ENCODE measurements around the gene C5. TPM values are rescaled to one million over a fixed set of nuclear protein-coding genes. Genes with fewer than 3 reads are reported as not detected.

C5 gene
- total and polyA plus RNA-seq, 9 of the 15 experiments (the other 6 are each of a cell fraction or from before 2014, with no cell fraction given) = 0.08 to 0.91 (median 0.42) TPM

GRCh38 chr9:120920806-120921178 lies 129.3 kb downstream of the C5 start:
- no peak for FAIRE-seq
- no peak for TF ChIP-seq BCL6 (CRISPR knock-in tag; IDR thresholded peaks at IDR 0.05)
- TF ChIP-seq PHB (CRISPR knock-in tag; IDR thresholded peaks at IDR 0.05) = no peak
- no peak for TF ChIP-seq PRDM10 (IDR thresholded peaks at IDR 0.05; ENCODE audit: partially characterized antibody)
- 45% methylated on average over 3 of the region's 3 CpGs for WGBS (ENCODE audit: insufficient coverage, low coverage, missing lambda C conversion rate)
- no peak for ATAC-seq
- Histone ChIP-seq H3K4me1 (replicated peaks in 1 of 2; ENCODE audit: control insufficient read depth in 2 of 2, insufficient read depth in 2 of 2, low read length in 2 of 2) (peaks cover 16 to 35% of the 10 kb centered on the region in 2 experiments), H2AFZ (ENCODE audit: low read depth, low read length) (no peak overlapping the region), H3K27ac (ENCODE audit: extremely low read depth, low read depth, low read length) (no peak overlapping the region), H3K27me3 (ENCODE audit: control insufficient read depth in 2 of 2, insufficient read depth in 2 of 2, low read length in 2 of 2) (no peaks in the 10 kb centered on the region), H3K9me1 (ENCODE audit: control insufficient read depth, insufficient read depth, low read length) (no peaks in the 10 kb centered on the region), H3K9me3 (replicated peaks; ENCODE audit: control insufficient read depth, insufficient read depth, low read depth, low read length) (no peaks in the 10 kb centered on the region), H3K79me2 (ENCODE audit: control insufficient read depth, insufficient read depth, low read length) (no peaks in the 10 kb centered on the region), H3K36me3 (ENCODE audit: control insufficient read depth, insufficient read depth, low read length) (no peaks in the 10 kb centered on the region), H4K20me1 (replicated peaks; ENCODE audit: control insufficient read depth, insufficient read depth, low read length) (no peaks in the 10 kb centered on the region), H3K9ac (ENCODE audit: insufficient read depth in 1 of 2, low read depth in 2 of 2, low read length in 2 of 2) (peak overlapping the region in 1 of 2 experiments; percentile 22; a peak in 1 of 4 replicates), H3K4me3 (no peak overlapping the region), H3K4me2 (ENCODE audit: insufficient read depth, low read length) (no peak overlapping the region)
- no TSS peak for BruUV-seq (replicated peaks)
- intact Hi-C loops (cut with micrococcal nuclease) (no loop called here), in situ Hi-C loops (cut with MboI) (no loop called here)
- ChIA-PET POLR2A (interaction anchor here (0.5 to 1.1 kb wide), 3 partner anchors 11 to 521 kb away, joined by 3 to 4 read pairs (median 3); no protein-coding TSS in a partner anchor), CTCF (ENCODE audit: low intra/inter-chr PET ratio) (no interaction called here)
- no peak for DNase-seq (ENCODE audit: extremely low read depth in 1 of 4, low spot score in 3 of 4)
